Pons (tissue), 1 donor: ENCODE measurements around the gene PIGR.

Experiments
- DNase-seq: peaks from one replicate; pipeline ENCODE4 v3.0.0-alpha.2; 2016; ENCODE audit warnings: low spot score

The PIGR gene

DNA sequence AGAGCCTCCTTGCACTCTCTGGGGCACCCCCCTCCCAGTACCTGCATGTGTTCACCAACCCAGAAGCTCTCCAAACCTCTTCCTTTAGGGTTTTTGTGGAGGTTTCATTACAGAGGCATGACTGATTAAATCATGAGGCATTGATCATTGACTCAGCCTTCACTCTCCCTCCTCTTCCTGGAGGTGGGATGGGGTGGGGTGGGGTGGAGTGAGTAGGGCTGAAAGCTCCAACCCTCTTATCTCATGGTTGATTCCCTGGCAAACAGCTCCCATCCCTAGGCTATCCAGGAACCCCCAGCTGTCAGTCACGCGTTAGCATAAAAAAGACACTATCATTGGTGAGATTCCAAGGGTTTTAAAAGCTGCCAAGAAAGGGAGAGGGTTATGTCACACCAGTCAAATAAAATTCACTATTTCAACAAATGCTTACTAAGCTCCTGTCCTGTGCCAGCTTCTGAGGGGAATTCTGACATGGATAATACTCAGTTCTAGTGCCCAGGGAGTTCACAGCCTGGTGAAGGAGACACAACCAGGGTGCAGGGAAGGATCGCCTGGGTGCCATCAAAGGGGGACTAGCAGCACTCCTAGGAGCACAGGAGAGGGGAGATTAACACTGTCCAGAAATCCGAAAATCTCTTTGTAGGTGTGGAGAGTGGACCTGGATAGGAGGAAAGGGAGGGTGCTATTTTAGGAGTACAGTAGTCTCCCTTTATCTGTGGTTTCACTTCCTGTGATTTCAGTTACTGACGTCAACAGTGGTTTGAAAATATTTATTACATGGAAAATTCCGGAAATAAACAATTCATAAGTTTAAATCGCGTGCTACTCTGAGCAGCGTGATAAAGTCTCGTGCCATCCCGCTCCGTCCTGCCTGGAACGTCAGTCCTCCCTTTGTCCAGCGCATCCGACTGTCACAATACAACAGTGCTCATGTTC lies 55.9 kb downstream of the PIGR start:
- no peak for DNase-seq

DNA sequence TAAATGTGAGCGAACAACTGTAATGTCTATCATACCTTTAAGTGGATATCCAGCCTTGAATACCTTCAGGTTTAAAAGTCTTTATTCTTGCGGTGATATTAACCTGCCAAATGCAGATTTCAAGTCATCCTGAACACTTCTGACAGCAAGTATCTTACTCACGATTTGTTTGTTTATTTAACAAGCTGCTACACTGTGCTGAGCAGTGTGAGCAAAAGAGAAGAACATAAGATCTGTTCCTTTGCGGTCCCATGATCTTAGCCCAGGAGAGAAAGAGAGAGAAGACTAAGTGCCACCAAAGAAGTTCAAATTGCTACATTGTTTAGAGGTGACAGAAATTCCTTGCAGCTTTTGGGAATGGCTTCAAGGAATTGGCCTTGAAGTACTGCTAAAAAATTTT lies 58.6 kb downstream of the PIGR start:
- no peak for DNase-seq

DNA sequence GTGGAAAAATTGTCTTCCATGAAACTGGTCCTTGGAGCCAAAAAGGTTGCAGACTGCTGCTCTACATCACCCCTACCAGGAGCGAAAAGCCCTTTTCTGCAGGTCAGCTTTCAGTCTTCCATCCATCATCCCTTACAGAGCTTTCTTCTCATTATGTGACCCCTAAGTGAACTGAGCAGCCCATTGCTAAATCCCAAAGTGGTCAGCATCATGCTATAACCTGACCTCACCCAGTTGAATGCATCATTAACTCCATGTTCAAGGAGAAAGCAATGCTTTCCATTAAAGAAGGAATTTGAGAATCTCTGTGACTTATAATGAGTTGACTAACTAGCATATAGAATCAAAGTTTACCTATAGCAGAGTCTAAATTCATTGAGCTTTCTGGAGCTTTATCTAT lies 59.4 kb downstream of the PIGR start:
- no peak for DNase-seq

DNA sequence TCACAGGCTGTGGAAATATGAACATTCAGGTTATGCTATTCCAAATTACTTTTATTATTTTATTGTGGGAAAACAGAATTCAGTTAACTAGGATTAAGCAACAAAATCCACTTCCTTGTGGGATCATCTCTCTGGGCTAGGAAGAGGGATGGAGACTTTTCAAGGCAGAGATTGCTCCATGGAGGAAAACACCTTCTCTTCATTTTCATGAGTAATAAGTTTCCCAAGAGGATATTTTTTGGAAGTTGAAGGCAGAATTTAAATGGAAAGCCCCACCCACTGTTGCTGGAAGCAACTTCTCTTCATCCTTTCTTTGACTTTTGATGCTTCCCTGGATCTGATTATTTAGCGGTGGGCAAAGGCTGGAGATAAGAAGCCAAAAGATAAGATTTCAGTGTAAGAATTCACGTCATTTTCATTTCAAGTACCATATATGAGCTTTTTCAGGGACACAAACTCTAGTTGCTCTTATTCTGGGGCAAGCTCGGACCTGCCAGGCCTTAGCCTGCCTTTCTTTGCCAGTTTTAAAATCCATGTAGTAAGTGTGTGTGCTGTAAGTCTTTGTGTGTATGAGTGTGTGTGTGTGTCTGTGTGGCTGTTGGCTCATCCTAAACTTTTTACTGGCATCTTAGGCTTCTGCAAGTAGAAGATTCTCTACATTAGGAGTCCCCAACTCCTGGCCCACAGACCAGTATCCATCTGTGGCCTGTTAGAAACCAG lies 60.8 kb downstream of the PIGR start:
- no peak for DNase-seq

DNA sequence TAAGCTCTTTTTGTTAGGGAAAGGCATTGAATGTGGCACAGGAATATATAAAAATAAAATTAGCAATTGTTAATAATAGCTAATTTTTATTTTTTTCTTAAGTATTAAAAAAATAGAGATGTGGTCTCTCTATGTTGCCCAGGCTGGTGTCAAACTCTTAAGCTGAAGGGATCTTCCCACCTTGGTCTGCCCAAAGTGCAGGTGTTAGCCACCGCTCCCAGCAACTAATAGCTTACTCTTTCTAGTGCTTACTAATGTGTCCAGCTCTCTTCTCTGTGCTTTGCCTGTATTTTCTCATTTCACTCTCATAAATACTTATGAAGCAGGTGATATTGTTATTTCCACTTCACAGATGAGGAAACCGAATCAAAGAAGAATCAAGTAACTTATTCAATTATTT lies 62.4 kb downstream of the PIGR start:
- no peak for DNase-seq

DNA sequence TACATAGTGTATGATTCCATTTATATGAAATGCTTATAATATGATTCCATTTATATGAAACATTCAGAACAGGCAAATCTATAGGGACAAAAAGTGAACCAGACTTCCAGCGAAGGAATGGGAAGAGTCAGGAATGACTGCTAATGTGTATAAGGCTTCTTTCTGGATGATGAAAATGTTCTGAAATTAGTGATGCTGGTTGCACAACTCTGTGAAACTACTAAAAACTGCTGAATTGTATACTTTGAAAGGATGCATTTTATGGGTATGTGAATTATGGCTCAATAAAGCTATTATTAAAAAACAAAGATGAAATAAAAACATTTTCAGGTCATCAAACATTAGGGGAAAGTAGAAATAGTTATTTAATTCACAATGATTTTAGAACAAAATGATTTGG lies 63.1 kb downstream of the PIGR start:
- DNase-seq, result no peak

DNA sequence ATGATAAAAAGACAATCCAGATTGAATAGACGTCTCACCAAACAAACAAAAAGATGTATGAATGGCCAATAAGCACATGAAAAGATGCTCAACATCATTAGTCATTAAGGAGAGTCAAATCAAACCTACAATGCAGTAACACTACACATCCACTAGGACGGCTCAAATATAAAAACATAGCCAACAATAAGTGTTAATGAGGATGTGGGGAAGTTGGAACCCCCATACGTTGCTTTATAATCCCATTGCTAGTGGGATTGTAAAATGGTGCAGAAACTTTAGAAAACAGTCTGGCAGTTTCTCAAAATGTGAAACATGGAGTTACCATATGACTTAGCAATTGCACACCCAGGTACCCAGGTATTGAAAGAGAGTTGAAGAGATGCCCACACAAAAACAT lies 63.7 kb downstream of the PIGR start:
- no peak for DNase-seq

DNA sequence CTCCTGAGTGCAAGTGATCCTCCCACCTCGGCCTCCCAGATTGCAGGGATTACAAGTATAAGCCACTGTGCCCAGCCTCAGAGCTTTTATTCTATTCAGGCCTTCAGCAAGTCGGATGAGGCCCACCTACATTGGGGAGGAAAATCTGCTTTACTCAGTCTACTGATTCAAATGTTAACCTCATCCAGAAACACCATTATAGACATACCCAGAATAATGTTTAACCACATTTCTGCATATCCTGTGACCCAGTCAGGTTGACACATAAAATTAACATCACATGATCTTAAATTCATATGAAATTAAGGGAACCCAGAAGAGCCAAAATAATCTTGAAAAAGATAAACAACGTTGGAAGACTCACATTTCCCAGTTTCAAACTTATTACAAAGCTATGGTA lies 66.0 kb downstream of the PIGR start:
- DNase-seq, result no peak
